IPS DF 4.7 (cell line): ENCODE data around the gene TMEM140.
"Not testable (repeated sequence)": the region's sequence is repeated elsewhere in the genome, so short reads cannot be mapped to it uniquely, and the experiment has no call there.

Source experiments
- DNase-seq: peaks from one replicate; pipeline ENCODE4 v3.0.0-alpha.2; 2013; ENCODE audit warnings: low spot score; ENCODE audit errors: extremely low read depth

The TMEM140 gene

DNA sequence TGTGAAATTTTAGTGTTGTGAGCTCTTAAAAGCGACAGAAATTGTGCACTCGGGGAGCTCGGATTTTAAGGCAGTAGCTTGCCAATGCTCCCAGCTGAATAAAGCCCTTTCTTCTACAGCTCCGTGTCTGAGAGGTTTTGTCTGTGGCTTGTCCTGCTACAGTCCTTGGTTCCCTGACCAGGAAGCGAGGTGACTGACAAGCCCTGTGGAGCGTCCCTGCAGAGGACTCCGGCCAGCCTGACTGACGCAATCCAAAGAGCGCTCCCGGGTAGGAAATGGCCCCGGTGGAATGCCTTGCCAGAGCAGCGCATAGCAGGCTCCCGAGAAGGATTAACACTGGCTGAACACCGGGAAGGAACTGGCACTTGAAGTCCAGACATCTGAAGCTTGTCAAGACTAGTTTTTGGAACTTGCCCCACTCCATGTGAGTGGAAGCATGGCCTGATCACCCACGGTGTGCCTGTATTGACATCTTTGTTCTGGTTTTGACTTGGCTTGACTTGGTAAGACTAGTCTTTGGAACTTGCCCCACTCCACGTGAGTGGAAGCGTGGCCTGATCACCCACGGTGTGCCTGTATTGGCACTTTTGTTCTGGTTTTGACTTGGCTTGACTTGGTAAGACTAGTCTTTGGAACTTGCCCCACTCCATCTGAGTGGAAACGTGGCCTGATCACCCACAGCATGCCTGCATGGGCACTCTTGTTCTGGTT is 23.9 kb downstream of the TMEM140 start:
- not testable (repeated sequence) for DNase-seq

DNA sequence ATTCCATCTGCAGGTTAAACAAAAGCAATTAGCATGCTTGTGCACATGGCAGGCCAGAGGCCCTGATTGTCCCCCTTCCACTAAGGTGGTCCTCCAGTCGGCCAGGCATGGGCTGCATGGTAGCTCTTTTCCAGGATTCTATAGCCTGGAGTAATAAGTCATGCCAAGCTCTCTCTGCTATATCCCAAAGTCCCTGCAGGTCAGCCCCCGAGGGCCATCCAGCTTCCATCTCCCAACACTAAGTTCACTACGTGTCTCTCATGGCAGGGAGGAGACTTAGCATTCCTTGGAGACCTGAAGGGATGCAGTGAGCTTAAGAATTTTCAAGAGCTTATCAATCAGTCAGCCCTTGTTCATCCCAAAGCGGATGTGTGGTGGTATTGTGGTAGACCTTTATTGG is 26.0 kb downstream of the TMEM140 start:
- not testable (repeated sequence) for DNase-seq

GRCh38 chr7:135174941-135175340 is 27.1 kb downstream of the TMEM140 start:
- no peak for DNase-seq

DNA sequence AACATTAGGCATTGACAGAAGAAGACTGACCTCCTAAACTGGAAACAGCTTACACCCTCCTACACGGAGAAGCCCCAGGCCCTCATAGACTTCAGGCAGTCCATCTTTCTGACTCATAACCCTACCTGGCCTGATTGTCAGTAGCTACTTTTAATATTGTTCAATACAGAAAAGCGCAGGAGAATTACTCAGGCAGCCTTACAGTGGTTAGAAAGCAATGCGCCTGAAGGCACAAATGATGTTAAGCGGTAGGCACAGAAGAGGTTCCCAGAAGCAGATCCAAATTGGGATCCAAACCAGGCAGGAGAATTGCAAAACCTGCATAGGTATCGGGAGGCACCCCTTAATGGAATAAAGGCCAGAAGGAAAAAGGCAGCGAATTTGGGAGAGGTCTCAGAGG is 28.1 kb downstream of the TMEM140 start:
- no peak for DNase-seq

DNA sequence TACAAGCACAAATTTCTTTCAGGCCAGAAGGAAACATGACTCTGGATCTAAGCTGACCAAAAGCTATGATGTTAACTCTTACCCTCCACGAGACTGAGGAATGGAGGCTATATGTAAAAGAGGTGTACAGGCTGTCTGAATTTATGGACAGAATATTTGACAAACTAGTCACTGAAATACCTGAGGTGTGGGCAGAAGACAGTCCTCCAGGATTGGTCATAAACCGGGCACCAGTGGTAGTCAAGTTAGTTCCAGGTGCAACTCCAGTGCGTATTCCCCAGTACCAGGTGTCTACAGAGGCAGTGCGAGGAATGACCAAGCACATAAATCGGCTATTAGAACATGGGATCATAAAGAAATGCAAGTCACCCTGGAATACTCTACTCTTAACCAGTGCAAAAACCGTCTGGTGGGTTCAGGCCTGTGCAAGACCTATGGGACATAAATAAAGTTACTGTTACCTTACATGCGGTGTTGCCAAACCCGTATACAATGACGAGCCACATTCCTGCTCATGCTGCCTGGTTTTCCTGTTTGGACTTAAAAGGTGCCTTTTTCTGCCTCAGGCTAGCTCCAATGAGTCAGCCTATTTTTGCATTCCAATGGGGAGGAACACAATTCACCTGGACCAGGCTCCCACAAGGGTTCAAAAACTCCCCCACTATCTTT is 29.3 kb downstream of the TMEM140 start:
- no peak for DNase-seq

DNA sequence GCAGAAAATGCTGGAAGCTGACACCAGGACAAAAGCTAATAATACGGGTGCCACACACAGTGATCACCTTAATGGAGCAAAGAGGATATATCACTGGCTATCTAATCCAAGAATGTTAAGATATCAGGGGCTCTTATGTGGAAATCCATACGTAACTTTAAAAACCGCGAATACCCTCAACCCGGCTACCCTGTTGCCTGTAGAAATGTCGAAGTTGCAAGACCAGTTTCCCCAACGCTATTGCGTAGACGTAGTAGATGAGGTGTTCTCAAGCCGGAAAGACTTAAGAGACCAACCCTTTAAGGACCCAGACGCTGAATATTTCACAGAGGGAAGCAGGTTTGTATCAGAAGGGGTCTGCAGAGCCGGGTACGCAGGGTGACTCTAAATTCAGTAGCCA is 30.5 kb downstream of the TMEM140 start:
- no peak for DNase-seq

GRCh38 chr7:135179321-135179925 is 31.6 kb downstream of the TMEM140 start:
- DNase-seq = no peak

DNA sequence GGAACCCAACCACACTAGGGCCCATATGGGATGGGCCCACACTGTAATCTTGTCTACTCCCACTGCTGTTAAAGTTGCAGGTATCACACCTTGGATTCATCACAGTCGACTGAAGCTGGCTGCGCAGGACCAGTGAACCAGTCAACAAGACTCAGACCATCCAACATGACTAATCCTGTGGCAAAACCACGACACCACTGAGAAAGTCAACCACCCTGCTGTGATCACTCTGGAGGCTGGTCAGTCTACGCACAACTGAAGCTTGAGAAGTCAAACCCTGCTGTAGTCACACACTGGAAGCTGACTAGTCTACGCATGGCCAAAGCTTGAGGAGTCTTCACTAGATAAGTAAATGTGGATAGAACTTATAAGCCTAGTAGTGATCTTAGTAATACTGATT is 32.2 kb downstream of the TMEM140 start:
- no peak for DNase-seq

DNA sequence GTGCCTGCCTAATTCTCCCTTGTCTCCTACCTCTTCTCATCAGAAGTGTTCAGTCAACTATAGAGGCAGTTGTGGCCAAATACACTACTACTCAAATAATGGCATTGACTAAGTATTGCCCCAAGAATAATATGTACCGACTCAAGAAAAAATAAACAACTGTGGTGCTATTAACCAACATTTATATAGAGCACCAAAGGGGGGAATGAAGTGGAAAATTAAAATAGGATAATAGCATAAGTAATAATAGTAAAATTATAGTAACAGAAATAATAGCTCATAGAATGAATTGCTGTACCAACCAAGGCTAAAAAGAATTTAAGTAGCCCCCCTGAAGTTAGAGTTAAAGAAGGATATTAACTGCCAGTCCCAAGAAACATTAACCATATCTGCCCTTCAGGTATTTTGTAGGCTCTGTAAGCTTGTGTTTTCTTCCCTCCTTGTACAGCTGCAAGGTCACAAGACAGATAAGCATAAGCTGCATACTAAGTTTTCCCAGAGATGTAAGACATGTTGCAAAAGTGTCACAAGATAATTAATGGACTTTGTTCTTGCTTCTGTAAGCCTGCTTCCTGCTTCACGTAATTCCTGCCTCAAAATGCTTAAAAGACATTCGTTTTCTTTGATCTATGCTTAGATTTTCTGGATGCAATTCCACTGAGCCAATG is 33.5 kb downstream of the TMEM140 start:
- no peak for DNase-seq

- no peak for DNase-seq
These were observed 34.2 kb downstream of the TMEM140 start for GRCh38 chr7:135181929-135182678.

- no peak for DNase-seq
These were observed 35.6 kb downstream of the TMEM140 start for GRCh38 chr7:135183478-135183877.

GRCh38 chr7:135184254-135184841 is 36.5 kb downstream of the TMEM140 start:
- DNase-seq = no peak

- DNase-seq = no peak
These were observed 37.8 kb downstream of the TMEM140 start for GRCh38 chr7:135185471-135186260.

- no peak for DNase-seq
These were observed 38.3 kb downstream of the TMEM140 start for GRCh38 chr7:135186261-135186540.

DNA sequence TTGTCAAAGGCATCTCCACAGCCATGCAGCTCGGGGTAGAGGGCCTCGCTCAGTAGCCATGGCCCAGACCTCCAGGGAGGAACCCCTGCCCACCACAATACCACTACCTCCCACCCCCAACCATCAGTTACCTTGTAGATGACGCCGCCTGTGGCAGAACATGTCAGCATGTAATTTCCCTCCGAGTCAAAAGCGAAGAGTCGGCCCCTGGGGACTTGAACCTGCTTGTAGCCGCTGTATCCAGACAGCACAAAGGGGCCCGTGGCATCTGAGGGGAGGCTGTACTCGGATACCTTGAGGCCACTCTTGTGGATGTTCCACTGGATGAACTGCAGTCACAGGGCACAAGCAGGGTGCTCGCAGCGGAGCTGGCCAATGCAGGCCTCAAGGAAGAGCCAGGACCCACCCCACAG is 39.0 kb downstream of the TMEM140 start:
- no peak for DNase-seq

- no peak for DNase-seq
These were observed 40.6 kb downstream of the TMEM140 start for GRCh38 chr7:135188298-135188984.

DNA sequence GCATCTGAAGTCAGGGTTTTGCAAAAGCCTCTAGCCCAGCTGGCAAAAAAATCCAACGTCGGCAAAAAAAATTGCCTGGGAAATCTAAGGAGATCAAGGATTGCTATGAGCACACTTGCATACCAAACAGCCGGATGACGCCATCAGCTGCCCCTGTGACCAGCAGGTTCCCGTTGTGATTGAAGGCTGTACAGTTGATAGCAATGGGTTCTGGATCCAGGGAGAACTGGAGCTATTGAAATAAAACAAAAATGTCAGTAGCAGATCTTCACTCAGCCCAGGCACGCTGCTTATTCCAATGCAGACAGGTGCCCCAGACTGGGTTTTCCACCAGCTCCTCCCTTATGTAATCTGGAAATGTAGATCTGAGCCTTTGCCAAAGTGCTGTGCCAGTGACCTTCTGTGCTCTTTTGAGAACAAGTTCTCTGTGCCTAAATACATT is 41.4 kb downstream of the TMEM140 start:
- no peak for DNase-seq

DNA sequence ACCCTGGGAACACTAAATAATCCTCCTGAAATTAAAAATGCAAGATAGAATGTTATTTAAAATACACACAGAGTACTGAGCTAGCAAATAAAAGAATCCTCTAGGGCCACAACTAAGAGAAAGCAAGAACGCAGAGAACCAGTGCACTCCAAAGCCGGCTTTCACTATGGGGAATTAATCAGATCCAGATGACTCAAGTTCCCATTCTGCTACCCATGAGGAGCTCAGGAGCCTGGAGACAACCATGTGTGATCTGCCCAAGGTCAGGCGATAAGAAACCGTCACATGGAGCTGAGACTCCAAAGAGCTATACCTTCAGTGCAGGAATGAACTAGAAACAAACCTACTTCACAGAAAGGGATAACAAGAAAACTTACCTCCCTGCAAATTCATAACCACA is 42.1 kb downstream of the TMEM140 start:
- no peak for DNase-seq

DNA sequence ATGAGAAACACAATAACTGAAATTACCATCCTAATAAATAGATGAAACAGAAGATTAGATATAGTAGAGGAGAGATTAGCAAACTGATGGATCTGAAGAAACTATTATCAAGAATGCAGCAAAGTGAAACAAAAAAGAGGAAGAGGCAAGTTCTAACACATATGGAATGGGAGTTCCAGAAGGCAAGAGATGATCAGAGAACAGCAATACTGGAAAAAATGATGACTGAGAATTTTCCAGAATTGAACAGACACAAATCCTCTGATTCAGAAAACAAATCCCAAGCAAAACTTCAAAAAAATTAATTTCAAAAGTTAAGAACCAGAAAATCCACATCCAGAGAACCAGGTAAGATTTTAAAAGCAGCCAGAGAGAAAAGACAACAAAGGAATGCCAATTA is 42.8 kb downstream of the TMEM140 start:
- DNase-seq = no peak
